SK-N-SH (cell line): ENCODE results near the gene SMIM32. TPM values are rescaled to one million over a fixed set of nuclear protein-coding genes. Genes with fewer than 3 reads are reported as not detected.

Experiments
- CTCF ChIA-PET: fragments of 300-600, 350-600 bp; formaldehyde crosslinking; extraction: SDS; loops from one replicate; lab custom pipeline; 2021; lab: Yijun Ruan, JAX
- POLR2A ChIA-PET: fragments of 350-600 bp; sonication (Branson Sonifier 250); formaldehyde crosslinking; extraction: SDS; loops from one replicate; lab custom pipeline; 2020; ENCODE audit warnings: antibody characterized with exemption, inconsistent platforms; lab: Yijun Ruan, JAX
- DNase-seq: peaks from one replicate; pipeline ENCODE4 v3.0.0; 2012
- H2AFZ ChIP-seq: fragments of 200-600 bp; sonication (generic); 2 replicates; pipeline ENCODE4 v1.8.1; 2016; ENCODE audit warnings: antibody characterized with exemption, mild to moderate bottlenecking, low read depth
- H3F3A ChIP-seq: fragments of 200-600 bp; sonication (generic); replicated peaks from 2 replicates; pipeline ENCODE3; 2016; ENCODE audit warnings: antibody characterized with exemption, mild to moderate bottlenecking; ENCODE audit not compliant: insufficient read depth
- H3K27ac ChIP-seq, 2 experiments: fragments of 200-500 bp in 1 of 2; fragments of 200-600 bp in 1 of 2; sonication (Bioruptor generic) in 1 of 2; sonication (generic), shearing (Covaris generic) in 1 of 2; 2 replicates each; pipeline versions ENCODE4 v1.5.1 to v1.6.1; 2014 to 2016; ENCODE audit warnings: low read depth in 2 of 2, inconsistent platforms in 1 of 2, low read length in 1 of 2, mild to moderate bottlenecking in 1 of 2, mixed read lengths in 1 of 2
- H3K27me3 ChIP-seq: fragments of 200-600 bp; sonication (generic), shearing (Covaris generic); 2 replicates; pipeline ENCODE4 v1.6.1; 2016; ENCODE audit warnings: mixed run types; ENCODE audit not compliant: insufficient read depth
- H3K36me3 ChIP-seq, 2 experiments: fragments of 200-500 bp in 1 of 2; fragments of 200-600 bp in 1 of 2; sonication (Bioruptor generic) in 1 of 2; sonication (generic) in 1 of 2; replicated peaks in 1 of 2; 2 replicates each; pipeline versions ENCODE3 to v1.5.1; 2014 to 2016; ENCODE audit warnings: low read length in 1 of 2, mild to moderate bottlenecking in 1 of 2; ENCODE audit not compliant: insufficient read depth in 2 of 2, control insufficient read depth in 1 of 2
- H3K4me1 ChIP-seq, 2 experiments: fragments of 200-500 bp in 1 of 2; fragments of 200-600 bp in 1 of 2; sonication (Bioruptor generic) in 1 of 2; sonication (generic), shearing (Covaris generic) in 1 of 2; 2 replicates each; pipeline versions ENCODE4 v1.5.1 to v1.6.1; 2014 to 2016; ENCODE audit warnings: low read depth in 1 of 2, low read length in 1 of 2, mixed run types in 1 of 2; ENCODE audit not compliant: insufficient read depth in 2 of 2, control insufficient read depth in 1 of 2
- H3K4me2 ChIP-seq: fragments of 200-600 bp; sonication (generic), shearing (Covaris generic); 2 replicates; pipeline ENCODE4 v1.6.1; 2017; ENCODE audit warnings: mixed run types
- H3K4me3 ChIP-seq, 2 experiments: fragments of 200-500 bp in 1 of 2; fragments of 200-600 bp in 1 of 2; sonication (Bioruptor generic) in 1 of 2; sonication (generic), shearing (Covaris generic) in 1 of 2; 2 replicates each; pipeline versions ENCODE4 v1.5.1 to v1.8.1; 2014 to 2016; ENCODE audit warnings: low read depth in 2 of 2, inconsistent platforms in 1 of 2, low read length in 1 of 2, mild to moderate bottlenecking in 1 of 2, mixed read lengths in 1 of 2, moderate library complexity in 1 of 2
- H3K79me2 ChIP-seq: fragments of 200-600 bp; sonication (generic); 2 replicates; pipeline ENCODE4 v1.8.1; 2017; ENCODE audit warnings: mild to moderate bottlenecking; ENCODE audit not compliant: insufficient read depth
- H3K9ac ChIP-seq: fragments of 200-600 bp; sonication (generic); 2 replicates; pipeline ENCODE4 v1.6.1; 2017; ENCODE audit warnings: mixed run types
- H3K9me2 ChIP-seq: fragments of 200-600 bp; sonication (generic); 2 replicates; pipeline ENCODE4 v1.6.1; 2017; ENCODE audit warnings: mixed run types
- H3K9me3 ChIP-seq: fragments of 200-600 bp; sonication (generic); 2 replicates; pipeline ENCODE4 v1.6.1; 2017; ENCODE audit warnings: mixed run types, mild to moderate bottlenecking, moderate library complexity
- H4K20me1 ChIP-seq: fragments of 200-600 bp; sonication (generic); 2 replicates; pipeline ENCODE4 v1.6.1; 2017; ENCODE audit warnings: mild to moderate bottlenecking, mixed run types; ENCODE audit not compliant: insufficient read depth
- ELF1 ChIP-seq: IDR thresholded peaks from 2 replicates; pipeline ENCODE4 v1.4.0; 2012
- EP300 ChIP-seq, 2 experiments: IDR thresholded peaks; 2 replicates each; pipeline versions ENCODE4 v1.4.0 to v1.6.1; 2012; ENCODE audit warnings: borderline replicate concordance in 1 of 2, low read depth in 1 of 2, low read length in 1 of 2
- FOXJ3 ChIP-seq: sonication (generic); formaldehyde crosslinking; IDR thresholded peaks from 2 replicates; pipeline ENCODE4 v1.5.1; 2020; ENCODE audit warnings: mild to moderate bottlenecking, missing genetic modification reagents
- GABPA ChIP-seq: IDR thresholded peaks from 2 replicates; pipeline ENCODE4 v1.4.0; 2012; ENCODE audit warnings: low read depth, mild to moderate bottlenecking
- GATA2 ChIP-seq: sonication (generic); formaldehyde crosslinking; IDR thresholded peaks from 2 replicates; pipeline ENCODE4 v1.5.0; 2020; ENCODE audit warnings: mild to moderate bottlenecking, missing genetic modification reagents
- IRF3 ChIP-seq: fragments of 150-350 bp; IDR thresholded peaks from 2 replicates; pipeline ENCODE4 v1.6.1; 2016; ENCODE audit warnings: mild to moderate bottlenecking, low read depth, low read length
- MAX ChIP-seq: IDR thresholded peaks from 2 replicates; pipeline ENCODE4 v1.4.0; 2012; ENCODE audit warnings: low read depth
- NRF1 ChIP-seq: IDR thresholded peaks from 2 replicates; pipeline ENCODE4 v1.6.1; 2012; ENCODE audit warnings: low read depth, mild to moderate bottlenecking, low read length
- RAD21 ChIP-seq: IDR thresholded peaks from 2 replicates; pipeline ENCODE4 v1.6.1; 2012; ENCODE audit warnings: mild to moderate bottlenecking, low read length
- RCOR1 ChIP-seq: fragments of 150-350 bp; IDR thresholded peaks from 2 replicates; pipeline ENCODE4 v1.6.1; 2017; ENCODE audit warnings: antibody characterized with exemption, low read length
- RFX5 ChIP-seq: IDR thresholded peaks from 2 replicates; pipeline ENCODE4 v1.6.1; 2012; ENCODE audit warnings: mild to moderate bottlenecking, improper control_type of control experiment, low read length
- RXRA ChIP-seq: IDR thresholded peaks from 2 replicates; pipeline ENCODE4 v1.4.0; 2012; ENCODE audit warnings: low read depth, mild to moderate bottlenecking, borderline replicate concordance
- SIN3A ChIP-seq: IDR thresholded peaks from 2 replicates; pipeline ENCODE4 v1.6.1; 2012; ENCODE audit warnings: low read depth, mild to moderate bottlenecking, low read length, moderate library complexity, borderline replicate concordance
- SMC3 ChIP-seq: IDR thresholded peaks from 2 replicates; pipeline ENCODE4 v1.6.1; 2012; ENCODE audit warnings: low read depth, low read length, improper control_type of control experiment
- YY1 ChIP-seq: IDR thresholded peaks from 2 replicates; pipeline ENCODE4 v1.4.0; 2012; ENCODE audit warnings: low read depth, mild to moderate bottlenecking
- WGBS: methylation state at CpG from one replicate; pipeline ENCODE4 v1.1.6; 2017; ENCODE audit warnings: low lambda C conversion rate; 5-methylcytosine and 5-hydroxymethylcytosine counted together
- polyA plus RNA-seq, 3 experiments: library from polyadenylated mRNA; depleted of rRNA; stranded (reverse); fragments of >200 nt; gene quantifications; 2 replicates each; pipeline ENCODE4 v1.2.3, GENCODE V29; 2012
- TF ChIP-seq, protein P1 (sequence below): fragments of 200-600 bp; sonication (generic); IDR thresholded peaks from 2 replicates; pipeline ENCODE4 v1.6.1; 2017; ENCODE audit warnings: antibody characterized with exemption, mild to moderate bottlenecking, moderate library complexity

Gene SMIM32
- polyA plus RNA-seq, 1 of the 3 experiments (the other 2 are of a cell fraction): 0.25 TPM

GRCh38 chr5:136182618-136183017 is 10.3 kb downstream of the SMIM32 start:
- Histone ChIP-seq H3K27me3 (no peaks in the 10 kb centered on the region), H3K4me3 (no peak overlapping the region), H3K4me2 (no peak overlapping the region), H3F3A (peaks cover 5% of the 10 kb centered on the region), H3K9me2 (no peaks in the 10 kb centered on the region), H2AFZ (no peak overlapping the region), H3K79me2 (no peaks in the 10 kb centered on the region), H3K27ac (no peak overlapping the region), H4K20me1 (no peaks in the 10 kb centered on the region), H3K9me3 (no peaks in the 10 kb centered on the region), H3K4me1 (no peaks in the 10 kb centered on the region), H3K9ac (no peak overlapping the region), H3K36me3 (peaks cover 53 to 59% of the 10 kb centered on the region in 2 experiments)
- no peak for TF ChIP-seq MAX
- TF ChIP-seq EP300 (IDR thresholded peaks at IDR 0.05; ENCODE audit: borderline replicate concordance in 1 of 2, low read depth in 1 of 2, low read length in 1 of 2): no peak
- no peak for TF ChIP-seq ELF1
- TF ChIP-seq RCOR1: no peak
- TF ChIP-seq SIN3A: no peak
- no peak for TF ChIP-seq YY1
- no peak for TF ChIP-seq GABPA
- no peak for TF ChIP-seq IRF3
- ChIA-PET CTCF (interaction anchor here (1.0 to 1.5 kb wide), 4 partner anchors 9 to 100 kb away, joined by 3 to 6 read pairs (median 4); partner anchors contain the start of gene SMAD5), POLR2A (no interaction called here)
- no peak for DNase-seq
- 97% methylated on average over 1 of the region's 1 CpG for WGBS

DNA sequence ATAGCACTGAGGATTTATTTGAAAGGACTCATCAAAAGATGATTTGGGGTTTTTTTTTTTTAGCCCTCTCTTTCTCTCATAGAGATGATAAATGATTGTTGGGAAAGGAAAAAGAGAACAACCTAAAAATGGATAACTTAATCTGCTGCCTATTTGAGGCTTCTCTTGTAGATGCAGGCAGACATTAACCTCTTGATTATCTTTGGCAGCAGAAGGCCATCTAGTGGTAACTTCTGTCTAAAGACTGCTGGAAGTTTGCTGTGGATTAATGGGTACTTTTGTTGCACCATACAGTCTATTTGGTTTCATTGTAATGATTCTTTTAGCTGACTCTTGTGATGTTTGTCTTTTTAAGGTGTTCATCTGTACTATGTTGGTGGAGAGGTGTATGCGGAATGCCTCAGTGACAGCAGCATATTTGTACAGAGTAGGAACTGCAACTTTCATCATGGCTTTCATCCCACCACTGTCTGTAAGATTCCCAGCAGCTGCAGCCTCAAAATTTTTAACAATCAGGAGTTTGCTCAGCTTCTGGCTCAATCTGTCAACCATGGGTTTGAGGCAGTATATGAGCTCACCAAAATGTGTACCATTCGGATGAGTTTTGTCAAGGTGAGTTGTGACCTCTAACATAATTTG is 18.8 kb downstream of the SMIM32 start:
- Histone ChIP-seq H2AFZ (no peak overlapping the region), H3K27ac (peak overlapping the region in 1 of 2 experiments; percentile 43; a peak in 1 of 4 replicates), H3K36me3 (peaks cover 71 to 83% of the 10 kb centered on the region in 2 experiments), H3K4me1 (peaks cover 0 to 2% of the 10 kb centered on the region in 2 experiments; a peak in 1 of 4 replicates), H3K27me3 (no peaks in the 10 kb centered on the region), H3K4me3 (no peak overlapping the region; a peak in 1 of 4 replicates), H3K79me2 (peaks cover 31% of the 10 kb centered on the region; the same call in 1 of the 2 replicates), H3F3A (peaks cover 7% of the 10 kb centered on the region), H3K9me3 (no peaks in the 10 kb centered on the region), H4K20me1 (no peaks in the 10 kb centered on the region; the same call in 1 of the 2 replicates), H3K9ac (no peak overlapping the region), H3K9me2 (no peaks in the 10 kb centered on the region), H3K4me2 (no peak overlapping the region)
- TF ChIP-seq GATA2 (CRISPR knock-in tag) (peak; percentile 66), EP300 (IDR thresholded peaks at IDR 0.05; ENCODE audit: borderline replicate concordance in 1 of 2, low read depth in 1 of 2, low read length in 1 of 2) (0 out of 4 replicates have a peak, but pooled peaks of 1 of the 2 experiments have one; percentile 12), SMC3 (peak; percentile 64), FOXJ3 (CRISPR knock-in tag) (no peak), RXRA (no peak), RAD21 (peak; percentile 79), RFX5 (no peak), NRF1 (no peak)
- TF ChIP-seq, protein P1, sequence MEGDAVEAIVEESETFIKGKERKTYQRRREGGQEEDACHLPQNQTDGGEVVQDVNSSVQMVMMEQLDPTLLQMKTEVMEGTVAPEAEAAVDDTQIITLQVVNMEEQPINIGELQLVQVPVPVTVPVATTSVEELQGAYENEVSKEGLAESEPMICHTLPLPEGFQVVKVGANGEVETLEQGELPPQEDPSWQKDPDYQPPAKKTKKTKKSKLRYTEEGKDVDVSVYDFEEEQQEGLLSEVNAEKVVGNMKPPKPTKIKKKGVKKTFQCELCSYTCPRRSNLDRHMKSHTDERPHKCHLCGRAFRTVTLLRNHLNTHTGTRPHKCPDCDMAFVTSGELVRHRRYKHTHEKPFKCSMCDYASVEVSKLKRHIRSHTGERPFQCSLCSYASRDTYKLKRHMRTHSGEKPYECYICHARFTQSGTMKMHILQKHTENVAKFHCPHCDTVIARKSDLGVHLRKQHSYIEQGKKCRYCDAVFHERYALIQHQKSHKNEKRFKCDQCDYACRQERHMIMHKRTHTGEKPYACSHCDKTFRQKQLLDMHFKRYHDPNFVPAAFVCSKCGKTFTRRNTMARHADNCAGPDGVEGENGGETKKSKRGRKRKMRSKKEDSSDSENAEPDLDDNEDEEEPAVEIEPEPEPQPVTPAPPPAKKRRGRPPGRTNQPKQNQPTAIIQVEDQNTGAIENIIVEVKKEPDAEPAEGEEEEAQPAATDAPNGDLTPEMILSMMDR: peak; percentile 76
- 100% methylated on average over 2 of the region's 2 CpGs for WGBS
- CTCF ChIA-PET: interaction anchor here (0.6 to 2.8 kb wide), 30 partner anchors 8 to 623 kb away, joined by 3 to 15 read pairs (median 4); partner anchors contain the start of gene SMIM32
- POLR2A ChIA-PET: no interaction called here
- peak; percentile 48 for DNase-seq
